Esophagus squamous epithelium (tissue), 5 donors: Measurements from ENCODE around the gene C1QTNF1. TPM values are rescaled to one million over a fixed set of nuclear protein-coding genes. Genes with fewer than 3 reads are reported as not detected.
"Not testable (repeated sequence)": the region's sequence is repeated elsewhere in the genome, so short reads cannot be mapped to it uniquely, and the experiment has no call there.

Source experiments
- DNase-seq: peaks from one replicate; lab custom pipeline; 2025; lab: John Stamatoyannopoulos, UW
- H3K27ac ChIP-seq, 4 donors: fragments of 200-600 bp; sonication (generic); one replicate each; pipeline ENCODE4 v1.5.1; 2016 to 2019; ENCODE audit warnings: mild to moderate bottlenecking in 1 of 4
- H3K27me3 ChIP-seq, 4 donors: fragments of 200-600 bp; sonication (generic); 1 replicate in 3 of 4; 2 replicates in 1 of 4; pipeline versions ENCODE4 v1.5.1 to v1.6.0; 2017 to 2021; ENCODE audit warnings: antibody characterized with exemption in 1 of 4
- H3K36me3 ChIP-seq, 3 donors: fragments of 200-600 bp; sonication (generic); one replicate each; pipeline ENCODE4 v1.5.1; 2016 to 2019
- H3K4me1 ChIP-seq, 3 donors: fragments of 200-600 bp; sonication (generic); one replicate each; pipeline ENCODE4 v1.5.1; 2017 to 2019
- H3K4me3 ChIP-seq, 4 donors: fragments of 200-600 bp; sonication (generic); 1 replicate in 3 of 4; 2 replicates in 1 of 4; pipeline ENCODE4 v1.5.1; 2016 to 2019; ENCODE audit warnings: mild to moderate bottlenecking in 2 of 4, moderate library complexity in 1 of 4
- H3K9me3 ChIP-seq, 3 donors: fragments of 200-600 bp; sonication (generic); one replicate each; pipeline ENCODE4 v1.5.1; 2016 to 2019
- CTCF ChIP-seq, 6 experiments: fragments of 450-650 bp in 4 of 6; fragments of 200-600 bp in 2 of 6; sonication (generic) in 2 of 6; IDR thresholded peaks; one replicate each; pipeline ENCODE4 v1.5.1; 2016 to 2019; ENCODE audit warnings: antibody characterized with exemption in 6 of 6, mild to moderate bottlenecking in 4 of 6, moderate library complexity in 4 of 6
- POLR2A ChIP-seq, 4 donors: fragments of 450-650 bp; IDR thresholded peaks; one replicate each; pipeline ENCODE4 v1.6.1; 2017; ENCODE audit warnings: antibody characterized with exemption in 4 of 4, mild to moderate bottlenecking in 4 of 4, moderate library complexity in 3 of 4
- WGBS, 2 donors: methylation state at CpG; one replicate each; pipeline ENCODE4 v1.1.5; 2018; 5-methylcytosine and 5-hydroxymethylcytosine counted together
- intact Hi-C: fragments of 100-400 bp; cut with DNase I; formaldehyde crosslinking; loops from one replicate; pipeline ENCODE4 v1.15.0; 2022
- total RNA-seq, 4 donors: library from RNA; depleted of rRNA; stranded (reverse); fragments of >200 nt; gene quantifications; one replicate each; pipeline ENCODE4 v1.1.0, GENCODE V29; 2016
- donor health status: DM: yes; HTN: yes; CAD: no.

C1QTNF1 gene
- total RNA-seq, 4 donors from 2014 or later, result 2.7 to 20.4 (median 6.8) TPM

GRCh38 chr17:79017546-79018369 is 6.2 kb upstream of the C1QTNF1 start:
- H3K27me3 ChIP-seq, result peaks cover 0 to 11% (median 0%) of the 10 kb centered on the region in 4 donors
- no peaks in the 10 kb centered on the region for H3K36me3 ChIP-seq
- H3K4me3 ChIP-seq, result no peak overlapping the region
- no peak overlapping the region for H3K27ac ChIP-seq
- DNase-seq, result no peak
- no peak for TF ChIP-seq POLR2A (IDR thresholded peaks at IDR 0.05)
- no peak for TF ChIP-seq CTCF (IDR thresholded peaks at IDR 0.05)
- WGBS, 2 donors, result 57 to 61% methylated on average over 6 of the region's 6 CpGs
- intact Hi-C loops, result no loop called here
- peaks cover 0 to 37% (median 22%) of the 10 kb centered on the region in 3 donors for H3K4me1 ChIP-seq
- H3K9me3 ChIP-seq, result no peaks in the 10 kb centered on the region

- no peak for DNase-seq
- Histone ChIP-seq H3K27ac (no peak overlapping the region), H3K27me3 (peaks cover 0 to 16% (median 0%) of the 10 kb centered on the region in 4 donors), H3K4me1 (peaks cover 0 to 43% (median 22%) of the 10 kb centered on the region in 3 donors), H3K36me3 (no peaks in the 10 kb centered on the region), H3K4me3 (no peak overlapping the region), H3K9me3 (no peaks in the 10 kb centered on the region)
- intact Hi-C loops, result no loop called here
- no peak for TF ChIP-seq POLR2A (IDR thresholded peaks at IDR 0.05)
- 94 to 96% methylated on average over 3 of the region's 3 CpGs for WGBS, 2 donors
These were observed 5.6 kb upstream of the C1QTNF1 start for GRCh38 chr17:79018370-79018695.

- WGBS, 2 donors, result 65 to 84% methylated on average over 2 of the region's 2 CpGs
- TF ChIP-seq POLR2A (IDR thresholded peaks at IDR 0.05), result no peak
- no peak for TF ChIP-seq CTCF (IDR thresholded peaks at IDR 0.05)
- Histone ChIP-seq H3K9me3 (no peaks in the 10 kb centered on the region), H3K27me3 (peaks cover 0 to 25% (median 0%) of the 10 kb centered on the region in 4 donors), H3K27ac (peak overlapping the region in 1 of 4 donors; percentile 87), H3K36me3 (no peaks in the 10 kb centered on the region), H3K4me3 (no peak overlapping the region), H3K4me1 (peaks cover 7 to 52% (median 24%) of the 10 kb centered on the region in 3 donors)
- DNase-seq, result no peak
- intact Hi-C loops, result no loop called here
These were observed 4.7 kb upstream of the C1QTNF1 start for GRCh38 chr17:79019261-79019631.

GRCh38 chr17:79019632-79020584 is 4.1 kb upstream of the C1QTNF1 start:
- TF ChIP-seq CTCF (IDR thresholded peaks at IDR 0.05) (peak; percentile 16 to 79 (median 67)), POLR2A (IDR thresholded peaks at IDR 0.05) (no peak)
- intact Hi-C loops, result no loop called here
- Histone ChIP-seq H3K27ac (peak overlapping the region; percentile 50 to 87 (median 80)), H3K9me3 (no peaks in the 10 kb centered on the region), H3K27me3 (peaks cover 0 to 32% (median 0%) of the 10 kb centered on the region in 4 donors), H3K4me1 (peaks cover 13 to 58% (median 30%) of the 10 kb centered on the region in 3 donors), H3K36me3 (no peaks in the 10 kb centered on the region), H3K4me3 (peak overlapping the region in 1 of 4 donors; percentile 24)
- no peak for DNase-seq
- 18 to 19% methylated on average over 8 to 11 of the region's 19 CpGs for WGBS, 2 donors

DNA sequence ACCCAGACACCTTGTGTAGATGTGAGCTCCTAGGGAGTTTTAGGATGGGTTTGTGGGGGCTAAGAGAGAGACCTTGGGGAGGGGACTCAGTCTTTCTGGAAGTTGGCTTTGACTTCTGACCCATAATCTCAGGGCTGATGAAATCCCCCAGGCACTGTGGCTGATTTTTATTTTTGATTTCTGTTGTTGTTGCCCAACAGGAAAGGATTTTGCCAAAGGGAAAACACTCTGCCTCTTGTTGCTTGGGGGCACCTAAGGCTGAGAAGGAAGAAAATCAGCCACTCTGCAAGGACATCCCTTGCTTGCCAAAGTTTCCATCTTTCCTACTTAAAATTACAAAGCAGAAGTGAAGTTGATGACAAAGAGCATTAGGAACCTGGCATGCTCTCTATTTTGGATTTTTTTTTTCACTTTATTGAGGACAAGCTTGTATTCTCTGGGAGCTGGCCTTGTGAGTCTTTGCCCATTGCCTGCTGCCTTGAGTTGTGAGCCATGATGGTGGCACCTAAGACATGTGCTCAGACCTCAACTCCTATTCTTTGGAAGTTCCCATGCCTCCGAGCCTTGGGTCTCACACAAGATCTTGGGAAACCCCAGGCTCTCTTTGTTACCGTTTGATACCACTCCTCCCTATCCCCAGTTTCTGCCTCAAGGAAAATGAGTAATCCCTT is 3.2 kb upstream of the C1QTNF1 start:
- WGBS, 2 donors, result 18 to 31% methylated on average over 2 of the region's 2 CpGs

GRCh38 chr17:79021929-79022328 is 2.0 kb upstream of the C1QTNF1 start:
- H3K4me3 ChIP-seq, H3K36me3 ChIP-seq, intact Hi-C loops, H3K9me3 ChIP-seq, DNase-seq: not testable (repeated sequence)
- 86 to 100% methylated on average over 2 of the region's 2 CpGs for WGBS, 2 donors
- Histone ChIP-seq H3K27ac (peak overlapping the region in 3 of 4 donors; percentile 73 to 80 (median 76)), H3K4me1 (peaks cover 23 to 78% (median 49%) of the 10 kb centered on the region in 3 donors), H3K27me3 (peaks cover 0 to 52% (median 0%) of the 10 kb centered on the region in 4 donors)

More for the DNA sequence above, 3.2 kb upstream of the C1QTNF1 start:
- TF ChIP-seq POLR2A (IDR thresholded peaks at IDR 0.05) (no peak), CTCF (IDR thresholded peaks at IDR 0.05) (no peak)
- Histone ChIP-seq H3K9me3 (no peaks in the 10 kb centered on the region), H3K27me3 (peaks cover 0 to 41% (median 0%) of the 10 kb centered on the region in 4 donors), H3K27ac (peak overlapping the region; percentile 50 to 87 (median 80)), H3K4me1 (peaks cover 17 to 67% (median 37%) of the 10 kb centered on the region in 3 donors), H3K36me3 (no peaks in the 10 kb centered on the region), H3K4me3 (no peak overlapping the region)
- intact Hi-C loops, result no loop called here
- no peak for DNase-seq
